GM12864 (cell line): ENCODE data around the gene CDH8.
"Not testable (repeated sequence)": the region's sequence is repeated elsewhere in the genome, so short reads cannot be mapped to it uniquely, and the experiment has no call there.

Source experiments
- DNase-seq: peaks from one replicate; pipeline ENCODE4 v3.0.0-alpha.2; 2011; ENCODE audit warnings: low read depth
- H3K4me3 ChIP-seq: 2 replicates; pipeline ENCODE4 v1.5.1; 2011; ENCODE audit warnings: mild to moderate bottlenecking, low read depth, low read length, control low read depth
- TF ChIP-seq, protein P1 (sequence below): IDR thresholded peaks from 2 replicates; pipeline ENCODE4 v1.5.1; 2011; ENCODE audit warnings: low read depth, mild to moderate bottlenecking, moderate library complexity, low read length, control low read depth, inconsistent platforms; ENCODE audit errors: missing control alignments

The CDH8 gene

GRCh38 chr16:61798741-61799140 lies 237.5 kb downstream of the CDH8 start:
- TF ChIP-seq, protein P1, sequence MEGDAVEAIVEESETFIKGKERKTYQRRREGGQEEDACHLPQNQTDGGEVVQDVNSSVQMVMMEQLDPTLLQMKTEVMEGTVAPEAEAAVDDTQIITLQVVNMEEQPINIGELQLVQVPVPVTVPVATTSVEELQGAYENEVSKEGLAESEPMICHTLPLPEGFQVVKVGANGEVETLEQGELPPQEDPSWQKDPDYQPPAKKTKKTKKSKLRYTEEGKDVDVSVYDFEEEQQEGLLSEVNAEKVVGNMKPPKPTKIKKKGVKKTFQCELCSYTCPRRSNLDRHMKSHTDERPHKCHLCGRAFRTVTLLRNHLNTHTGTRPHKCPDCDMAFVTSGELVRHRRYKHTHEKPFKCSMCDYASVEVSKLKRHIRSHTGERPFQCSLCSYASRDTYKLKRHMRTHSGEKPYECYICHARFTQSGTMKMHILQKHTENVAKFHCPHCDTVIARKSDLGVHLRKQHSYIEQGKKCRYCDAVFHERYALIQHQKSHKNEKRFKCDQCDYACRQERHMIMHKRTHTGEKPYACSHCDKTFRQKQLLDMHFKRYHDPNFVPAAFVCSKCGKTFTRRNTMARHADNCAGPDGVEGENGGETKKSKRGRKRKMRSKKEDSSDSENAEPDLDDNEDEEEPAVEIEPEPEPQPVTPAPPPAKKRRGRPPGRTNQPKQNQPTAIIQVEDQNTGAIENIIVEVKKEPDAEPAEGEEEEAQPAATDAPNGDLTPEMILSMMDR = no peak
- DNase-seq = no peak
- H3K4me3 ChIP-seq = no peak overlapping the region

- no peak overlapping the region for H3K4me3 ChIP-seq
- no peak for DNase-seq
- TF ChIP-seq, protein P1 = no peak
Measured at GRCh38 chr16:61797961-61798507, 238.2 kb downstream of the CDH8 start.

- no peak for DNase-seq
- TF ChIP-seq, protein P1 = no peak
- H3K4me3 ChIP-seq = no peak overlapping the region
Measured at GRCh38 chr16:61797296-61797795, 238.9 kb downstream of the CDH8 start.

DNA sequence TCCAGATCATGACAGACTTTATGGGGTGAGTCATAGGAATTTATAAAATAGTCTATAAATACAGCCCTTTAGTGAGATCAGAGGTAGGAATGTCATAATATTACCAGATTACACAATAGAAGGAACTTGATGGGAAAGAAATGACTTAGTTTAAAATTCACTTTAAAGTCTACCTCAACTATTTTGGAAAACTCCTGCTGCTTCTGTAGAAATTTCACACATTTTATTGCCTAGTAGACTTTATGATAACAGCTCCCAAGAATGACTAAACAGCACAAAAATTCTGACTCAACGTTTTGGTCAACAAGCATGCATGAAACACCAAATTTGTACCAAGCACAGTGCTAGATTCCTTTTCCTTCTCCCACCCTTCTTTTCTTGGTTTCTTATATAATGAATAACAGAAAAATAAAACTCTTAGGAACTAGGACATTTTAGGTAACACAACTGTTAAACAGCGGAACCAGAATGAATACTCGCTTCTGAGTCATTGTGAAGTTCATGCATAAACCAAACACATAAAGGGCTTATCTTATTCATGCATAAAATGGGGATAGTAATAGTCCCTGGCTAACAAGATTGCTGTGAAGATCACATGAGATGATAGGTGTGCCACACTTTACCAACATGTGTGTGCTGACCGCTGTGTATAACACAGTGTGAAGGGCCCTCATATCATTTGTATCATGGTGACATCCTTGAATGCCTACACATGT lies 243.9 kb downstream of the CDH8 start:
- no peak for DNase-seq
- TF ChIP-seq, protein P1 = no peak
- no peak overlapping the region for H3K4me3 ChIP-seq

DNA sequence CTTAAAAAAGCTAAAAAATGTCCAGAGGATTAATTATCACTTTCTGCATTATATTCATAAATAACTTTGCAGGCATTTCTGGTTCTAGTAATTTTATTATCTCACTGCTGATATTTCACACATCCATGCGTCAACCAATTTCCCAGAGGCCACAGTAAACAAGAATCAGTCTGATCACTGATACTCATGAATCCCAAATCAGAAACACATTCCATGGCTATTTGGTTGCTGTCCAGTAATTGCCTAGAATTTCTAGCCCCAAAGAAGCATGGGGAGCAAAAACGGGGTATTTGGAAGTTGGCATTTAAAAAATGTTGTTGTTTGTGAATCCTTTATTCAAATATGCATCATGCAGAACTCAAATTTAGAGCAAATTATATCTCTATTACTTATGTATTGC lies 244.8 kb downstream of the CDH8 start:
- DNase-seq = no peak
- TF ChIP-seq, protein P1 = no peak
- no peak overlapping the region for H3K4me3 ChIP-seq

GRCh38 chr16:61781855-61782254 lies 254.4 kb downstream of the CDH8 start:
- not testable (repeated sequence) for H3K4me3 ChIP-seq, DNase-seq

DNA sequence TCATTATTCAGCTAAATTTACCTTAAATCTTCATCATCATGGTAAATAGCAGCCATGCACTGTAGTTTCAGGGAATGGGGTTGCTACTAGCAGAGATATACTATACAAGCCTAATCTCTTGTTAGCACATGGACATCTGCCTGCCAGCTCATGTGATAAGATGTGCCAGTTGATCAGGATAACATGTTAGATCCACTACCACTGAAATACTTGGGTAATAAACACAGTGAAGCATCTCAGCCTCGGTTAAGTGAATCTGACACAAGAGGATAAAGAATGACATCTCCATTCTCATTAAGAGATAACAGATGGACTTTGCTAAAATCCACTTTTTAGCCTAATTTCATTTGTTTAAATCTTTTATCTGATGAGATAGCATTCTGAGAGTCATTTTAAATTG lies 256.1 kb downstream of the CDH8 start:
- no peak for DNase-seq
- H3K4me3 ChIP-seq = no peak overlapping the region
- TF ChIP-seq, protein P1 = no peak
